ENCODE measurements around the gene DDX23. TPM values are rescaled to one million over a fixed set of nuclear protein-coding genes. Genes with fewer than 3 reads are reported as not detected.

The DDX23 gene
- total and polyA plus RNA-seq, 2 of the 4 experiments (the other 2 are of a cell fraction) = 61.8 to 81.9 TPM

DNA sequence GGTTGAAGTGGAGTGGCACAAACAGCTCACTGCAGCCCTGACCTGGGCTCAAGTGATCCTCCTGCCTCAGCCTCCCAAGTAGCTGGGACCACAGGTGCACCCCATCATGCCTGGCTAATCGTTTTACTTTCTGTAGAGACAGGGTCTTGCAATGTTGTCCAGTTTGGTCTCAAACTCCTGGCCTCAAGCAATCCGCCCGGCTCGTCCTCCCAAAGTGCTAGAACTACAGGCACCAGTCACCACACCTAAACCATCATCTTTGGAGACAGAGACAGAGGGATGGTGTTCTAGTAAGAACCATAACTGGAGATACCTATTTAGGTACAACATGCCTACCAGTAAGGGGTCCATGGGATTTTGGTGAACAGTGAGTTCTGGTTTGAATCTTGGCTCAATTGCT, 2.5 kb upstream of the DDX23 start:
- peaks cover 7 to 28% of the 10 kb centered on the region in 2 experiments for H3K79me1 ChIP-seq (ENCODE audit: low read depth in 1 of 2, low read length in 2 of 2)
- H3K27me3 ChIP-seq (ENCODE audit: control insufficient read depth, insufficient read depth, low read length) = peaks cover 11% of the 10 kb centered on the region; the same call in 1 of the 2 replicates
- H2BK5ac ChIP-seq (ENCODE audit: low read depth, low read length, poor library complexity, severe bottlenecking) = no peak overlapping the region
- in situ Hi-C loops (cut with MboI; ENCODE audit: low sequenced_read_pairs) = loop anchor here (5.0 kb wide), 2 partner anchors 33 to 83 kb away; no protein-coding TSS in a partner anchor
- no peak overlapping the region for H4K5ac ChIP-seq (ENCODE audit: low read depth, low read length)
- dilution Hi-C loops (cut with HindIII; ENCODE audit: low sequenced_read_pairs, unreplicated experiment) = no loop called here
- no peaks in the 10 kb centered on the region for H3K9me3 ChIP-seq (ENCODE audit: control insufficient read depth, insufficient read depth, low read length)
- DNase-seq (no peak), ATAC-seq (ENCODE audit: low read depth) (no peak)
- no peak overlapping the region for H3K27ac ChIP-seq (ENCODE audit: insufficient read depth, low read length)
- H3K4me3 ChIP-seq (ENCODE audit: insufficient read depth, low read depth, low read length) = no peak overlapping the region
- no peak overlapping the region for H3K4ac ChIP-seq (ENCODE audit: low read depth, low read length)
- no peak overlapping the region for H2BK120ac ChIP-seq (ENCODE audit: low read depth, low read length)
- H4K91ac ChIP-seq (ENCODE audit: insufficient read depth, low read depth, low read length) = no peak overlapping the region
- H4K20me1 ChIP-seq (ENCODE audit: insufficient read depth, low read length) = no peaks in the 10 kb centered on the region; the same call in none of the 2 replicates
- no peak overlapping the region for H2BK15ac ChIP-seq (ENCODE audit: low read depth, low read length)
- H3K23ac ChIP-seq (ENCODE audit: low read depth, low read length) = no peak overlapping the region
- BruUV-seq (replicated peaks) = no TSS peak
- H3K4me1 ChIP-seq (ENCODE audit: control insufficient read depth, insufficient read depth, low read length) = peaks cover 6% of the 10 kb centered on the region
- no peak overlapping the region for H2AK5ac ChIP-seq (ENCODE audit: low read depth, low read length)
- H3K36me3 ChIP-seq (ENCODE audit: control insufficient read depth, insufficient read depth, low read length) = peaks cover 1% of the 10 kb centered on the region
- no peak overlapping the region for H3K9ac ChIP-seq (ENCODE audit: low read depth, low read length)
- H3K4me2 ChIP-seq (ENCODE audit: low read depth, low read length) = no peak overlapping the region
- H2AFZ ChIP-seq (replicated peaks; ENCODE audit: low read length, poor library complexity) = no peak overlapping the region
- TF ChIP-seq, protein P1, sequence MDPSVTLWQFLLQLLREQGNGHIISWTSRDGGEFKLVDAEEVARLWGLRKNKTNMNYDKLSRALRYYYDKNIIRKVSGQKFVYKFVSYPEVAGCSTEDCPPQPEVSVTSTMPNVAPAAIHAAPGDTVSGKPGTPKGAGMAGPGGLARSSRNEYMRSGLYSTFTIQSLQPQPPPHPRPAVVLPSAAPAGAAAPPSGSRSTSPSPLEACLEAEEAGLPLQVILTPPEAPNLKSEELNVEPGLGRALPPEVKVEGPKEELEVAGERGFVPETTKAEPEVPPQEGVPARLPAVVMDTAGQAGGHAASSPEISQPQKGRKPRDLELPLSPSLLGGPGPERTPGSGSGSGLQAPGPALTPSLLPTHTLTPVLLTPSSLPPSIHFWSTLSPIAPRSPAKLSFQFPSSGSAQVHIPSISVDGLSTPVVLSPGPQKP (IDR thresholded peaks at IDR 0.05; ENCODE audit: borderline replicate concordance, low read depth, low read length) = no peak
- TF ChIP-seq MAZ (IDR thresholded peaks at IDR 0.05; ENCODE audit: borderline replicate concordance, low read depth, low read length) (no peak), CEBPB (IDR thresholded peaks at IDR 0.05; ENCODE audit: low read depth, low read length) (no peak), RFX5 (IDR thresholded peaks at IDR 0.05; ENCODE audit: low read depth, low read length) (no peak), MAFK (IDR thresholded peaks at IDR 0.05; ENCODE audit: low read depth, low read length) (no peak), FOS (IDR thresholded peaks at IDR 0.05; ENCODE audit: low read depth, low read length) (no peak), MXI1 (IDR thresholded peaks at IDR 0.05; ENCODE audit: borderline replicate concordance, low read depth, low read length) (no peak), POLR2A (IDR thresholded peaks at IDR 0.05; ENCODE audit: low read depth, low read length) (no peak), SMC3 (IDR thresholded peaks at IDR 0.05; ENCODE audit: low read depth, low read length) (no peak), RAD21 (IDR thresholded peaks at IDR 0.05; ENCODE audit: low read length) (no peak), CHD1 (IDR thresholded peaks at IDR 0.05; ENCODE audit: low read depth, low read length) (no peak), RCOR1 (IDR thresholded peaks at IDR 0.05; ENCODE audit: insufficient replicate concordance, low read length) (no peak), BHLHE40 (IDR thresholded peaks at IDR 0.05; ENCODE audit: low read depth, low read length) (no peak), NFE2L2 (IDR thresholded peaks at IDR 0.05; ENCODE audit: low read depth, low read length) (no peak)
- TF ChIP-seq, protein P2, sequence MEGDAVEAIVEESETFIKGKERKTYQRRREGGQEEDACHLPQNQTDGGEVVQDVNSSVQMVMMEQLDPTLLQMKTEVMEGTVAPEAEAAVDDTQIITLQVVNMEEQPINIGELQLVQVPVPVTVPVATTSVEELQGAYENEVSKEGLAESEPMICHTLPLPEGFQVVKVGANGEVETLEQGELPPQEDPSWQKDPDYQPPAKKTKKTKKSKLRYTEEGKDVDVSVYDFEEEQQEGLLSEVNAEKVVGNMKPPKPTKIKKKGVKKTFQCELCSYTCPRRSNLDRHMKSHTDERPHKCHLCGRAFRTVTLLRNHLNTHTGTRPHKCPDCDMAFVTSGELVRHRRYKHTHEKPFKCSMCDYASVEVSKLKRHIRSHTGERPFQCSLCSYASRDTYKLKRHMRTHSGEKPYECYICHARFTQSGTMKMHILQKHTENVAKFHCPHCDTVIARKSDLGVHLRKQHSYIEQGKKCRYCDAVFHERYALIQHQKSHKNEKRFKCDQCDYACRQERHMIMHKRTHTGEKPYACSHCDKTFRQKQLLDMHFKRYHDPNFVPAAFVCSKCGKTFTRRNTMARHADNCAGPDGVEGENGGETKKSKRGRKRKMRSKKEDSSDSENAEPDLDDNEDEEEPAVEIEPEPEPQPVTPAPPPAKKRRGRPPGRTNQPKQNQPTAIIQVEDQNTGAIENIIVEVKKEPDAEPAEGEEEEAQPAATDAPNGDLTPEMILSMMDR (conservative IDR thresholded peaks at IDR 0.05; ENCODE audit: low read depth, low read length) = no peak
- TF ChIP-seq, protein P3, sequence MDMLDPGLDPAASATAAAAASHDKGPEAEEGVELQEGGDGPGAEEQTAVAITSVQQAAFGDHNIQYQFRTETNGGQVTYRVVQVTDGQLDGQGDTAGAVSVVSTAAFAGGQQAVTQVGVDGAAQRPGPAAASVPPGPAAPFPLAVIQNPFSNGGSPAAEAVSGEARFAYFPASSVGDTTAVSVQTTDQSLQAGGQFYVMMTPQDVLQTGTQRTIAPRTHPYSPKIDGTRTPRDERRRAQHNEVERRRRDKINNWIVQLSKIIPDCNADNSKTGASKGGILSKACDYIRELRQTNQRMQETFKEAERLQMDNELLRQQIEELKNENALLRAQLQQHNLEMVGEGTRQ (IDR thresholded peaks at IDR 0.05; ENCODE audit: low read depth, low read length) = no peak
- H3K56ac ChIP-seq (ENCODE audit: extremely low read depth, insufficient read depth, low read length) = no peak overlapping the region
- H2AK9ac ChIP-seq (replicated peaks; ENCODE audit: low read depth, low read length, poor library complexity) = no peak overlapping the region
- ChIA-PET CTCF (no interaction called here), POLR2A (ENCODE audit: unreplicated experiment) (interaction anchor here (0.6 kb wide), 1 partner anchor 12 kb away, joined by 3 read pairs; no protein-coding TSS in a partner anchor)
- intact Hi-C loops (cut with micrococcal nuclease) = no loop called here
- no peak overlapping the region for H3K18ac ChIP-seq (ENCODE audit: low read depth, low read length)
- no peak overlapping the region for H4K8ac ChIP-seq (ENCODE audit: low read depth in 2 of 2, low read length in 2 of 2)
- no CpG with 5 or more reads among the region's 4 CpGs for WGBS, 2 experiments (ENCODE audit: extremely low coverage in 2 of 2, insufficient read length in 1 of 2)
- H3K14ac ChIP-seq (replicated peaks; ENCODE audit: low read depth, low read length) = no peak overlapping the region
- H3K9me1 ChIP-seq (ENCODE audit: insufficient read depth, low read length) = no peaks in the 10 kb centered on the region; the same call in 1 of the 2 replicates
- no peak overlapping the region for H2BK20ac ChIP-seq (ENCODE audit: low read depth, low read length)
